IMR-90 (cell line): ENCODE measurements around the gene SORBS1. TPM values are rescaled to one million over a fixed set of nuclear protein-coding genes. Genes with fewer than 3 reads are reported as not detected.

ENCODE experiments used
- ATAC-seq: fragments of 200-7000 bp; cut with Tn5 transposase; 2 replicates; pipeline ENCODE4 v1.9.1; 2020; ENCODE audit warnings: low read depth, mild to moderate bottlenecking, moderate library complexity
- BruUV-seq: library from RNA; stranded (reverse); fragments of 400-500 nt; replicated peaks from 2 replicates; lab custom pipeline; 2021; lab: Mats Ljungman, UMichigan
- CTCF ChIA-PET: fragments of 300-600 bp; formaldehyde crosslinking; extraction: SDS; loops from one replicate; lab custom pipeline; 2021; ENCODE audit warnings: antibody characterized with exemption; lab: Yijun Ruan, JAX
- POLR2A ChIA-PET: fragments of 300-600 bp; sonication (Branson Sonifier 250); formaldehyde crosslinking; loops from one replicate; lab custom pipeline; 2022; ENCODE audit warnings: antibody characterized with exemption; ENCODE audit not compliant: unreplicated experiment; lab: Charles Lee
- DNase-seq: peaks from one replicate; pipeline ENCODE4 v3.0.0; 2013
- H2AFZ ChIP-seq: replicated peaks from 2 replicates; pipeline ENCODE3; 2013; ENCODE audit warnings: low read length, mild to moderate bottlenecking; ENCODE audit not compliant: poor library complexity
- H2AK5ac ChIP-seq: 2 replicates; pipeline ENCODE4 v1.6.1; 2013; ENCODE audit warnings: low read depth, low read length, inconsistent platforms
- H2AK9ac ChIP-seq: replicated peaks from 2 replicates; pipeline ENCODE3; 2013; ENCODE audit warnings: mild to moderate bottlenecking, low read depth, low read length, moderate library complexity; ENCODE audit not compliant: poor library complexity
- H2BK120ac ChIP-seq: 2 replicates; pipeline ENCODE4 v1.6.1; 2013; ENCODE audit warnings: low read depth, low read length, inconsistent platforms
- H2BK15ac ChIP-seq: 3 replicates; pipeline ENCODE4 v1.6.1; 2013; ENCODE audit warnings: low read depth, low read length, inconsistent platforms
- H2BK20ac ChIP-seq: 2 replicates; pipeline ENCODE4 v1.6.1; 2013; ENCODE audit warnings: low read depth, mild to moderate bottlenecking, inconsistent platforms, low read length, moderate library complexity
- H2BK5ac ChIP-seq: 2 replicates; pipeline ENCODE4 v1.6.1; 2013; ENCODE audit warnings: mild to moderate bottlenecking, low read depth, low read length, inconsistent platforms; ENCODE audit not compliant: poor library complexity, severe bottlenecking
- H3K14ac ChIP-seq: replicated peaks from 2 replicates; pipeline ENCODE4 v1.6.1; 2013; ENCODE audit warnings: low read depth, low read length, inconsistent platforms
- H3K18ac ChIP-seq: 2 replicates; pipeline ENCODE4 v1.6.1; 2013; ENCODE audit warnings: low read depth, low read length, control low read depth
- H3K23ac ChIP-seq: 2 replicates; pipeline ENCODE4 v1.6.1; 2013; ENCODE audit warnings: low read depth, low read length, inconsistent platforms
- H3K27ac ChIP-seq: 2 replicates; pipeline ENCODE4 v1.5.1; 2013; ENCODE audit warnings: mild to moderate bottlenecking, control low read depth, low read length; ENCODE audit not compliant: insufficient read depth
- H3K27me3 ChIP-seq: 2 replicates; pipeline ENCODE4 v1.6.1; 2013; ENCODE audit warnings: low read length; ENCODE audit not compliant: control insufficient read depth, insufficient read depth
- H3K36me3 ChIP-seq: 2 replicates; pipeline ENCODE4 v1.6.1; 2013; ENCODE audit warnings: low read length, mixed read lengths; ENCODE audit not compliant: control insufficient read depth, insufficient read depth
- H3K4ac ChIP-seq: 2 replicates; pipeline ENCODE4 v1.6.1; 2013; ENCODE audit warnings: low read depth, low read length, inconsistent platforms
- H3K4me1 ChIP-seq: 2 replicates; pipeline ENCODE4 v1.6.1; 2013; ENCODE audit warnings: low read length, mixed read lengths; ENCODE audit not compliant: control insufficient read depth, insufficient read depth
- H3K4me2 ChIP-seq: 2 replicates; pipeline ENCODE4 v1.6.1; 2013; ENCODE audit warnings: low read depth, mild to moderate bottlenecking, control low read depth, low read length, moderate library complexity
- H3K4me3 ChIP-seq: 2 replicates; pipeline ENCODE4 v1.5.1; 2013; ENCODE audit warnings: low read depth, mild to moderate bottlenecking, control low read depth, low read length, moderate library complexity; ENCODE audit not compliant: insufficient read depth
- H3K56ac ChIP-seq: 2 replicates; pipeline ENCODE4 v1.6.1; 2013; ENCODE audit warnings: low read length, inconsistent platforms; ENCODE audit not compliant: insufficient read depth; ENCODE audit errors: extremely low read depth
- H3K79me1 ChIP-seq, 2 experiments: 2 replicates each; pipeline ENCODE4 v1.6.1; 2013; ENCODE audit warnings: low read length in 2 of 2, inconsistent platforms in 1 of 2, low read depth in 1 of 2
- H3K9ac ChIP-seq: 2 replicates; pipeline ENCODE4 v1.6.1; 2013; ENCODE audit warnings: low read depth, low read length, control low read depth
- H3K9me1 ChIP-seq: 2 replicates; pipeline ENCODE4 v1.6.1; 2013; ENCODE audit warnings: low read length, inconsistent platforms; ENCODE audit not compliant: insufficient read depth
- H3K9me3 ChIP-seq: 2 replicates; pipeline ENCODE4 v1.6.1; 2013; ENCODE audit warnings: low read length; ENCODE audit not compliant: control insufficient read depth, insufficient read depth
- H4K20me1 ChIP-seq: 2 replicates; pipeline ENCODE4 v1.6.1; 2013; ENCODE audit warnings: low read length, inconsistent platforms; ENCODE audit not compliant: insufficient read depth
- H4K5ac ChIP-seq: 2 replicates; pipeline ENCODE4 v1.6.1; 2013; ENCODE audit warnings: mild to moderate bottlenecking, low read depth, low read length, control low read depth
- H4K8ac ChIP-seq, 2 experiments: 2 replicates each; pipeline ENCODE4 v1.6.1; 2013; ENCODE audit warnings: low read depth in 2 of 2, low read length in 2 of 2, control low read depth in 1 of 2, inconsistent platforms in 1 of 2
- H4K91ac ChIP-seq: 2 replicates; pipeline ENCODE4 v1.6.1; 2013; ENCODE audit warnings: low read depth, low read length, inconsistent platforms; ENCODE audit not compliant: insufficient read depth
- BHLHE40 ChIP-seq: fragments of 150-350 bp; IDR thresholded peaks from 2 replicates; pipeline ENCODE4 v1.6.1; 2016; ENCODE audit warnings: mild to moderate bottlenecking, low read depth, low read length
- CEBPB ChIP-seq: IDR thresholded peaks from 2 replicates; pipeline ENCODE4 v1.6.1; 2012; ENCODE audit warnings: low read depth, low read length, improper control_type of control experiment
- CHD1 ChIP-seq: IDR thresholded peaks from 2 replicates; pipeline ENCODE4 v1.6.1; 2012; ENCODE audit warnings: low read depth, low read length, improper control_type of control experiment
- FOS ChIP-seq: fragments of 150-350 bp; IDR thresholded peaks from 2 replicates; pipeline ENCODE4 v1.6.1; 2016; ENCODE audit warnings: low read depth, low read length
- MAFK ChIP-seq: IDR thresholded peaks from 2 replicates; pipeline ENCODE4 v1.6.1; 2012; ENCODE audit warnings: low read depth, low read length, improper control_type of control experiment
- MAZ ChIP-seq: IDR thresholded peaks from 2 replicates; pipeline ENCODE4 v1.6.1; 2012; ENCODE audit warnings: low read depth, mild to moderate bottlenecking, low read length, improper control_type of control experiment, moderate library complexity, borderline replicate concordance
- MXI1 ChIP-seq: IDR thresholded peaks from 2 replicates; pipeline ENCODE4 v1.6.1; 2012; ENCODE audit warnings: low read depth, mild to moderate bottlenecking, low read length, moderate library complexity, borderline replicate concordance
- NFE2L2 ChIP-seq: fragments of 150-350 bp; IDR thresholded peaks from 2 replicates; pipeline ENCODE4 v1.6.1; 2016; ENCODE audit warnings: low read depth, mild to moderate bottlenecking, low read length
- POLR2A ChIP-seq: IDR thresholded peaks from 2 replicates; pipeline ENCODE4 v1.6.1; 2012; ENCODE audit warnings: mild to moderate bottlenecking, low read depth, low read length
- RFX5 ChIP-seq: IDR thresholded peaks from 2 replicates; pipeline ENCODE4 v1.8.0; 2012; ENCODE audit warnings: low read depth, mild to moderate bottlenecking, low read length, moderate library complexity
- SMC3 ChIP-seq: fragments of 150-350 bp; IDR thresholded peaks from 2 replicates; pipeline ENCODE4 v1.6.1; 2016; ENCODE audit warnings: low read depth, mild to moderate bottlenecking, antibody characterized with exemption, low read length, moderate library complexity
- WGBS, 2 experiments: methylation state at CpG; one replicate each; pipeline versions ENCODE4 v1.1.5 to v1.1.7; 2013; ENCODE audit warnings: missing lambda C conversion rate in 2 of 2; ENCODE audit not compliant: insufficient read length in 1 of 2; ENCODE audit errors: extremely low coverage in 2 of 2; 5-methylcytosine and 5-hydroxymethylcytosine counted together
- dilution Hi-C: fragments of 300-500 bp; cut with HindIII; formaldehyde crosslinking; loops from one replicate; pipeline ENCODE4 v1.14.3; 2018; ENCODE audit warnings: low sequenced_read_pairs; ENCODE audit not compliant: unreplicated experiment
- in situ Hi-C: fragments of 300-500 bp; cut with MboI; formaldehyde crosslinking; loops from 3 replicates; pipeline ENCODE4 v1.14.3; 2019; ENCODE audit warnings: low sequenced_read_pairs, inconsistent platforms, mixed read lengths
- intact Hi-C: fragments of 100-400 bp; cut with micrococcal nuclease; formaldehyde crosslinking; loops from 2 replicates; pipeline ENCODE4 v1.10.0; 2022
- polyA plus RNA-seq, 3 experiments: library from polyadenylated mRNA; depleted of rRNA; stranded (reverse); fragments of >200 nt; gene quantifications; 2 replicates each; pipeline ENCODE4 v1.2.3, GENCODE V29; 2012; ENCODE audit warnings: low replicate concordance in 1 of 3
- total RNA-seq: library from RNA; depleted of rRNA; stranded (reverse); fragments of >200 nt; gene quantifications from 2 replicates; pipeline ENCODE4 v1.2.3, GENCODE V29; 2012
- TF ChIP-seq, protein P1 (sequence below): fragments of 150-350 bp; IDR thresholded peaks from 2 replicates; pipeline ENCODE4 v1.6.1; 2017; ENCODE audit warnings: mild to moderate bottlenecking, antibody characterized with exemption, low read length, low read depth
- TF ChIP-seq, protein P2 (sequence below): conservative IDR thresholded peaks from 2 replicates; pipeline ENCODE4 v1.5.1; 2012; ENCODE audit warnings: mild to moderate bottlenecking, low read depth, low read length, improper control_type of control experiment
- TF ChIP-seq, protein P3 (sequence below): fragments of 150-350 bp; IDR thresholded peaks from 2 replicates; pipeline ENCODE4 v1.6.1; 2016; ENCODE audit warnings: low read depth, mild to moderate bottlenecking, low read length, moderate library complexity, borderline replicate concordance

The SORBS1 gene
- total and polyA plus RNA-seq, 2 of the 4 experiments (the other 2 are of a cell fraction) = 0.18 to 0.32 TPM

DNA sequence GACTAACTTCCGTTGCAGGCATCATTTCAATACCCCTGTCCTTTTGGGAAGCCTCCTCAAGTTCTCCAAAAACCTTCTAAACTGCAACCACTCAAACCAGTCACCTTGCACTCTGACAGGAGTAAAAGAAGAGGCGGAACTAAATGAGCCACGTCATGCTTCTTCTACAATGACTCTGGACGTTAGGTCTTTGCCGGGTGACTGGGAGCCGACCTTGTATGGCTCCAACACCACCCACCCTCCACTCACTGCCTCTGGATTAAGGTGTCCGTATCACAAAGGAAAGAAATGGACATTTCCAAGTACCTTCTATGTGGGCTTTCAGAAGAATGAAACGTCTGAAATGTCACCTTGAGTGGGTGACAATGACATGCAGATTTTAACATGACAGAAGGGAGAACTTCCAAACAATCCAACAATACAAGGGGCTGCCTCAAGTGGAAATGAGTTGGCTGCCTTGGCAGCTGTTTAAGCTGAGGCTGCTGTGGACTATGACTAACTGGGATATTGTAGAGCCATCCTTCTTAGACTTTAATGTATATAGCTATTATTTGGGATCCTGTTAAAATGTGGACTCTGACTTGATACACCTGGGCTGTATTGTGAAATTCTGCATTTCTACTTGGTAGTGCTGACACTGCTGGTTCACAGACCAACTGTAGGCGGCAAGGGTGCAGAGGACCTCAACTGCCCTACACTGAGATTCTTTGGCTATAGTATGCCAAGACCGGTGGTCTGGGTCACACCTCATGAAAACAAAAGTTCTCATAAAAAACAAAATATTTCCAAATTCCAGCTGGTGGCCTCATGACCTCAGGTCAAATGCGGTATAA lies 236.5 kb downstream of the SORBS1 start:
- intact Hi-C loops = no loop called here
- TF ChIP-seq CEBPB (no peak), BHLHE40 (no peak), RFX5 (no peak), MAFK (no peak), FOS (no peak), CHD1 (no peak), NFE2L2 (no peak), MAZ (no peak), SMC3 (no peak), POLR2A (no peak), MXI1 (no peak)
- TF ChIP-seq, protein P1, sequence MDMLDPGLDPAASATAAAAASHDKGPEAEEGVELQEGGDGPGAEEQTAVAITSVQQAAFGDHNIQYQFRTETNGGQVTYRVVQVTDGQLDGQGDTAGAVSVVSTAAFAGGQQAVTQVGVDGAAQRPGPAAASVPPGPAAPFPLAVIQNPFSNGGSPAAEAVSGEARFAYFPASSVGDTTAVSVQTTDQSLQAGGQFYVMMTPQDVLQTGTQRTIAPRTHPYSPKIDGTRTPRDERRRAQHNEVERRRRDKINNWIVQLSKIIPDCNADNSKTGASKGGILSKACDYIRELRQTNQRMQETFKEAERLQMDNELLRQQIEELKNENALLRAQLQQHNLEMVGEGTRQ = no peak
- TF ChIP-seq, protein P2, sequence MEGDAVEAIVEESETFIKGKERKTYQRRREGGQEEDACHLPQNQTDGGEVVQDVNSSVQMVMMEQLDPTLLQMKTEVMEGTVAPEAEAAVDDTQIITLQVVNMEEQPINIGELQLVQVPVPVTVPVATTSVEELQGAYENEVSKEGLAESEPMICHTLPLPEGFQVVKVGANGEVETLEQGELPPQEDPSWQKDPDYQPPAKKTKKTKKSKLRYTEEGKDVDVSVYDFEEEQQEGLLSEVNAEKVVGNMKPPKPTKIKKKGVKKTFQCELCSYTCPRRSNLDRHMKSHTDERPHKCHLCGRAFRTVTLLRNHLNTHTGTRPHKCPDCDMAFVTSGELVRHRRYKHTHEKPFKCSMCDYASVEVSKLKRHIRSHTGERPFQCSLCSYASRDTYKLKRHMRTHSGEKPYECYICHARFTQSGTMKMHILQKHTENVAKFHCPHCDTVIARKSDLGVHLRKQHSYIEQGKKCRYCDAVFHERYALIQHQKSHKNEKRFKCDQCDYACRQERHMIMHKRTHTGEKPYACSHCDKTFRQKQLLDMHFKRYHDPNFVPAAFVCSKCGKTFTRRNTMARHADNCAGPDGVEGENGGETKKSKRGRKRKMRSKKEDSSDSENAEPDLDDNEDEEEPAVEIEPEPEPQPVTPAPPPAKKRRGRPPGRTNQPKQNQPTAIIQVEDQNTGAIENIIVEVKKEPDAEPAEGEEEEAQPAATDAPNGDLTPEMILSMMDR = no peak
- TF ChIP-seq, protein P3, sequence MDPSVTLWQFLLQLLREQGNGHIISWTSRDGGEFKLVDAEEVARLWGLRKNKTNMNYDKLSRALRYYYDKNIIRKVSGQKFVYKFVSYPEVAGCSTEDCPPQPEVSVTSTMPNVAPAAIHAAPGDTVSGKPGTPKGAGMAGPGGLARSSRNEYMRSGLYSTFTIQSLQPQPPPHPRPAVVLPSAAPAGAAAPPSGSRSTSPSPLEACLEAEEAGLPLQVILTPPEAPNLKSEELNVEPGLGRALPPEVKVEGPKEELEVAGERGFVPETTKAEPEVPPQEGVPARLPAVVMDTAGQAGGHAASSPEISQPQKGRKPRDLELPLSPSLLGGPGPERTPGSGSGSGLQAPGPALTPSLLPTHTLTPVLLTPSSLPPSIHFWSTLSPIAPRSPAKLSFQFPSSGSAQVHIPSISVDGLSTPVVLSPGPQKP = no peak

More for the DNA sequence above, 236.5 kb downstream of the SORBS1 start:
- 85% methylated on average over 4 of the region's 11 CpGs; no CpG with 5 or more reads in 1 of the 2 experiments for WGBS, 2 experiments
- Histone ChIP-seq H4K20me1 (no peaks in the 10 kb centered on the region), H3K27ac (no peak overlapping the region), H2BK20ac (peak overlapping the region; percentile 65), H4K91ac (peak overlapping the region; percentile 70), H4K8ac (peak overlapping the region; percentile 43 to 72; a peak in 2 of 4 replicates), H3K9me1 (peaks cover 23% of the 10 kb centered on the region), H3K27me3 (no peaks in the 10 kb centered on the region), H3K4ac (peak overlapping the region; percentile 77), H2BK120ac (peak overlapping the region; percentile 66), H3K23ac (no peak overlapping the region), H3K14ac (peak overlapping the region; percentile 70; the same call in 1 of the 2 replicates), H2AK9ac (no peak overlapping the region), H3K18ac (peak overlapping the region; percentile 71), H3K79me1 (no peaks in the 10 kb centered on the region; a peak in 1 of 4 replicates), H3K36me3 (no peaks in the 10 kb centered on the region), H2BK15ac (peak overlapping the region; percentile 96), H3K4me2 (no peak overlapping the region), H3K4me1 (peaks cover 32% of the 10 kb centered on the region), H3K9me3 (no peaks in the 10 kb centered on the region), H3K9ac (no peak overlapping the region), H4K5ac (peak overlapping the region; percentile 33; the same call in 1 of the 2 replicates), H3K4me3 (no peak overlapping the region), H2AK5ac (peak overlapping the region; percentile 89), H2AFZ (no peak overlapping the region), H3K56ac (no peak overlapping the region), H2BK5ac (no peak overlapping the region)
- dilution Hi-C loops (no loop called here), in situ Hi-C loops (no loop called here)
- DNase-seq (peak; percentile 51), ATAC-seq (peak; percentile 5; the same call in 1 of the 2 replicates)
- CTCF ChIA-PET = no interaction called here
- no TSS peak for BruUV-seq
- POLR2A ChIA-PET = interaction anchor here (0.6 kb wide), 1 partner anchor 34 kb away, joined by 5 read pairs; the partner anchor contains the start of gene PDLIM1
